WI38 (cell line): ENCODE measurements around the gene LLGL1.

Experiments used
- H3K4me3 ChIP-seq: 2 replicates; pipeline ENCODE4 v1.5.1; 2011; ENCODE audit warnings: low read depth, mild to moderate bottlenecking, control low read depth, low read length
- TF ChIP-seq, protein P1 (sequence below): IDR thresholded peaks from 2 replicates; pipeline ENCODE4 v1.5.1; 2012; ENCODE audit warnings: low read depth, mild to moderate bottlenecking, control low read depth, low read length

Gene LLGL1

DNA sequence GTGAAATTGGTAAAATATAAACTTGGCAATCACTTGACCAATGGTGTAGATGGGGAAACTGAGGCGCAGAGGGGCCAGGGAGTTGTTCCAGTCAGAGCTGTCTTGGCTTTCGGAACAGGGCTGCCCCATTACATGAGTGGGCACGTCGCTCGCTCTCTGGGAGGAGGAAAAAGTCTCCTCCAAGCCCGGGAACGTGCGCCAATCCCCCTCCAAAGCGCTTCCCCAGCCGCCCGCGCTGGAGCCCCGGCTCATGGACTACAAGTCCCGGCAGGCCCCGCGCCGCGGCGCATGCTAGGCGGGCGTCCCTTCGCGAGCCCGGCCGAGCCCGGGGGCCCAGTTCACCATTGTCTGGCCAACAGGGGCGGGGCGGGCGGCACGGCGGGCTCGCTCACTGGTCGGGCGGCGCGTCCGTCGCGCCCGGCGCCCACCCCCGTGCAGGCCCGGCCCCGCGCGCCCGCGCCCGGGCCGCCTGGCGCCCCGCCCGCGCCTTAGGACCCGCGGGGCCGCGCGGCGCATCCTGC lies at the start of gene LLGL1:
LLGL1 (plus strand) TSS at position 515 of the 521 bp plus-strand sequence. CDS start 48 bp downstream, outside the sequence.
- TF ChIP-seq, protein P1, sequence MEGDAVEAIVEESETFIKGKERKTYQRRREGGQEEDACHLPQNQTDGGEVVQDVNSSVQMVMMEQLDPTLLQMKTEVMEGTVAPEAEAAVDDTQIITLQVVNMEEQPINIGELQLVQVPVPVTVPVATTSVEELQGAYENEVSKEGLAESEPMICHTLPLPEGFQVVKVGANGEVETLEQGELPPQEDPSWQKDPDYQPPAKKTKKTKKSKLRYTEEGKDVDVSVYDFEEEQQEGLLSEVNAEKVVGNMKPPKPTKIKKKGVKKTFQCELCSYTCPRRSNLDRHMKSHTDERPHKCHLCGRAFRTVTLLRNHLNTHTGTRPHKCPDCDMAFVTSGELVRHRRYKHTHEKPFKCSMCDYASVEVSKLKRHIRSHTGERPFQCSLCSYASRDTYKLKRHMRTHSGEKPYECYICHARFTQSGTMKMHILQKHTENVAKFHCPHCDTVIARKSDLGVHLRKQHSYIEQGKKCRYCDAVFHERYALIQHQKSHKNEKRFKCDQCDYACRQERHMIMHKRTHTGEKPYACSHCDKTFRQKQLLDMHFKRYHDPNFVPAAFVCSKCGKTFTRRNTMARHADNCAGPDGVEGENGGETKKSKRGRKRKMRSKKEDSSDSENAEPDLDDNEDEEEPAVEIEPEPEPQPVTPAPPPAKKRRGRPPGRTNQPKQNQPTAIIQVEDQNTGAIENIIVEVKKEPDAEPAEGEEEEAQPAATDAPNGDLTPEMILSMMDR: no peak
- H3K4me3 ChIP-seq: peak within 1 kb of the TSS; percentile 88

GRCh38 chr17:18176176-18176575 lies 49.3 kb upstream of the LLGL1 start:
- TF ChIP-seq, protein P1: no peak

DNA sequence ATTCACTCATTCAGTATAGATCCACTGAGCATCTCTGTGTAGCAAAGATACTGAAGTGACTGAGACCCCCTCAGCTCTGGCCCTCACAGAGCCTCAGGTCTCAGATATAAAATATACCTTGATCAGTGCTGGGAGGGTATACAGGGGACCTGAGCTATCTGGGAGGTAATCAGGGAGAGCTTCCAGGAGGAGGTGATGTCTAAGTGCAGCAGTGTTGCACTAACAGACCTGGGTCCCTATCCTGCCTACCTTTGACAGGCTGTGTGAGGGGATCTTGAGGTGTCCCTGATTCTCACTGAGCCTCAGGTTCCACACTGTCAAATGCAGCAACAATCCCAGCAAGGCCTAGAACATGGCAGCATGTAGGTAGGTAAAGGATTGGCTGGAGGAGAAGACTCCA lies 48.3 kb upstream of the LLGL1 start:
- no peak overlapping the region for H3K4me3 ChIP-seq
- TF ChIP-seq, protein P1: no peak

More at GRCh38 chr17:18176176-18176575, 49.3 kb upstream of the LLGL1 start:
- no peak overlapping the region for H3K4me3 ChIP-seq

- TF ChIP-seq, protein P1: no peak
- H3K4me3 ChIP-seq: no peak overlapping the region
Measured at GRCh38 chr17:18177722-18178121, 47.7 kb upstream of the LLGL1 start.

GRCh38 chr17:18179196-18179595 lies 46.2 kb upstream of the LLGL1 start:
- H3K4me3 ChIP-seq: no peak overlapping the region

GRCh38 chr17:18179804-18180203 lies 45.6 kb upstream of the LLGL1 start:
- TF ChIP-seq, protein P1: no peak

More at GRCh38 chr17:18179196-18179595, 46.2 kb upstream of the LLGL1 start:
- TF ChIP-seq, protein P1: no peak

GRCh38 chr17:18181358-18181757 lies 44.1 kb upstream of the LLGL1 start:
- H3K4me3 ChIP-seq: no peak overlapping the region
- TF ChIP-seq, protein P1: no peak

More at GRCh38 chr17:18179804-18180203, 45.6 kb upstream of the LLGL1 start:
- no peak overlapping the region for H3K4me3 ChIP-seq
